ENCODE measurements around the gene CDC6.

Gene CDC6

DNA sequence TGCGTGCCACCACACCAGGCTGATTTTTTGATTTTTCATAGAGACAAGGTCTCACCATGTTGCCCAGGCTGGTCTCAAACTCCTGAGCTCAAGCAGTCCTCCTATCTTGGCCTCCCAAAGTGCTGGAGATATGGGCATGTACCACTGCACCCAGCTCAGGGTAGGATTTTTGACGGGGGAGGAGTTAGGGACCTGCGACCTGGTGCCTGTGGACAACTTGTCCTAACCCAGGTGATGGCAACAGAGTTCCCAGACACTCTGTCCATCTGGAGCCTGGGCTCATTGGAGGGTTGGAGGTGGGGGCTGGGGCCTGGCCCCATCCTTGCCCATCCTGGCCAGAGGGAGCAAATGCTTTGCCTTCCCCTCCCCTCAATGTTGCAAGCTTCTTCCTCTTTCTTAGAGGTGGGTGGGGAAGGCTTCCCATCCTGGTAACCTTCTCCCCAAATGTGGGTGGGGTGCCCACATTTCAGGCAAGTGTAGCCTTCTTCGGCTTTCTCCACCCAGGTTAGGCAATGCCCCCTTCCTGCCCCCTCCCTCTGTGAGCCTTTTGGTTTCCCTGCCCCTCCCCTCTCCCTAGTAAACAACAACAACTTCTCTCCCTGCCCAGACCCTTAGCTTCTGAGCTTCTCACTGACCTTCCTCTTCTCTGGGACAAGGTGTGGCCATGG lies 46.2 kb downstream of the CDC6 start:
- TF ChIP-seq EZH2phosphoT487 (IDR thresholded peaks at IDR 0.05; ENCODE audit: borderline replicate concordance), result no peak
- TF ChIP-seq CTCF (conservative IDR thresholded peaks at IDR 0.05; ENCODE audit: low read length), result no peak
- Histone ChIP-seq H3K27me3 (ENCODE audit: insufficient read depth, low read length, poor library complexity, severe bottlenecking) (no peaks in the 10 kb centered on the region), H3K79me2 (ENCODE audit: insufficient read depth, low read length) (peaks cover 79% of the 10 kb centered on the region), H3K9ac (ENCODE audit: low read depth, low read length, poor library complexity, severe bottlenecking) (no peak overlapping the region), H3K9me3 (ENCODE audit: insufficient read depth, low read depth, low read length) (no peaks in the 10 kb centered on the region), H3K36me3 (ENCODE audit: insufficient read depth, low read length) (peaks cover 18% of the 10 kb centered on the region; the same call in 1 of the 2 replicates), H3K4me3 (ENCODE audit: low read length, poor library complexity, severe bottlenecking) (no peak overlapping the region), H4K20me1 (ENCODE audit: insufficient read depth, low read length, poor library complexity, severe bottlenecking) (peaks cover 11% of the 10 kb centered on the region), H3F3A (ENCODE audit: low read depth) (no peaks in the 10 kb centered on the region), H3K4me1 (ENCODE audit: insufficient read depth, low read length, poor library complexity, severe bottlenecking) (peaks cover 57% of the 10 kb centered on the region), H3K4me2 (ENCODE audit: low read depth, low read length, poor library complexity, severe bottlenecking) (no peak overlapping the region), H2AFZ (ENCODE audit: low read length) (no peak overlapping the region), H3K9me2 (replicated peaks; ENCODE audit: low read depth, low read length) (no peaks in the 10 kb centered on the region)

DNA sequence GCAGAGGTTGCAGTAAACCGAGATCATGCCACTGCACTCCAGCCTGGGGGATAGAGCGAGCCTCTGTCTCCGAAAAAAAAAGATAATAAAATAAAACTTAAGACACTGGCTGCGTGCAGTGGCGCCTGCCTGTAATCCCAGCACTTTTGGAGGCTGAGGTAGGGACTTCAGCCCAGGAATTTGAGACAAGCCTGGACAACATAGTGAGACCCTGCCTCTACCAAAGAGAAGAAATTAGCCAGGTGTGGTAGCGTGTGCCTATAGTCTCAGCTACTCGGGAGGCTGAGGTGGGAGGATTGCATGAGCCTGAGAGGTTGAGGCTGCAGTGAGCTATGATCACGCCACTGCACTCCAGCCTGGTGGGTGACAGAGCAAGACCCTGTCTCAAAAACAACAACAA lies 47.9 kb downstream of the CDC6 start:
- Histone ChIP-seq H3K27me3 (ENCODE audit: insufficient read depth, low read length, poor library complexity, severe bottlenecking) (no peaks in the 10 kb centered on the region), H4K20me1 (ENCODE audit: insufficient read depth, low read length, poor library complexity, severe bottlenecking) (no peaks in the 10 kb centered on the region), H3K36me3 (ENCODE audit: insufficient read depth, low read length) (peaks cover 18% of the 10 kb centered on the region; the same call in 1 of the 2 replicates), H2AFZ (ENCODE audit: low read length) (no peak overlapping the region), H3K9ac (ENCODE audit: low read depth, low read length, poor library complexity, severe bottlenecking) (no peak overlapping the region), H3K4me1 (ENCODE audit: insufficient read depth, low read length, poor library complexity, severe bottlenecking) (peaks cover 62% of the 10 kb centered on the region), H3F3A (ENCODE audit: low read depth) (0 out of 2 replicates have a peak, but pooled peaks cover 8% of the 10 kb centered on the region), H3K9me3 (ENCODE audit: insufficient read depth, low read depth, low read length) (no peaks in the 10 kb centered on the region), H3K4me3 (ENCODE audit: low read length, poor library complexity, severe bottlenecking) (no peak overlapping the region), H3K9me2 (replicated peaks; ENCODE audit: low read depth, low read length) (no peaks in the 10 kb centered on the region), H3K4me2 (ENCODE audit: low read depth, low read length, poor library complexity, severe bottlenecking) (no peak overlapping the region), H3K79me2 (ENCODE audit: insufficient read depth, low read length) (peaks cover 73% of the 10 kb centered on the region)
- TF ChIP-seq CTCF (conservative IDR thresholded peaks at IDR 0.05; ENCODE audit: low read length), result no peak

DNA sequence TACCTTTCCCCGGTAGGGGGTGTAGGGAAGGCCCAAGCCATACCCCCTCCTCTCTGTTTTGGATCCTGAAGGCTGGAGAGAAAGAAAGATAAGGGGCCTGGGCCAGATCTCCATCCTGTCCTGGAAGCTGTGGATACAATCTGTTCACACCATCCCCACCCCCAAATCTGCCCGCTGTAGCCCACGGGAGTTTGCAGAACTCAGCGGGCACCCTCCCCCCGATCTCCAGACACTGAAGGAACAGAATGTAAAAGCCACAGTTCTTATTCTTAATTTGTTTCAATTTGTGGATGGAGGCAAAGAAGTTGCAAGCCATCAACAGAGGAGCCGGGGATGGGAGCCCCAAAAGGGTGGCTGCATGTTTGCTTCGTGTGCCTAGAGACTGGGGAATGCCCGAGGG lies 49.7 kb downstream of the CDC6 start:
- Histone ChIP-seq H3K4me1 (ENCODE audit: insufficient read depth, low read length, poor library complexity, severe bottlenecking) (peaks cover 55% of the 10 kb centered on the region), H4K20me1 (ENCODE audit: insufficient read depth, low read length, poor library complexity, severe bottlenecking) (no peaks in the 10 kb centered on the region), H3K4me3 (ENCODE audit: low read length, poor library complexity, severe bottlenecking) (no peak overlapping the region), H3K27me3 (ENCODE audit: insufficient read depth, low read length, poor library complexity, severe bottlenecking) (no peaks in the 10 kb centered on the region), H3K4me2 (ENCODE audit: low read depth, low read length, poor library complexity, severe bottlenecking) (peak overlapping the region; percentile 84), H3K9me3 (ENCODE audit: insufficient read depth, low read depth, low read length) (no peaks in the 10 kb centered on the region), H3K79me2 (ENCODE audit: insufficient read depth, low read length) (peaks cover 74% of the 10 kb centered on the region), H2AFZ (ENCODE audit: low read length) (no peak overlapping the region), H3K36me3 (ENCODE audit: insufficient read depth, low read length) (peaks cover 3% of the 10 kb centered on the region; the same call in 1 of the 2 replicates), H3K9me2 (replicated peaks; ENCODE audit: low read depth, low read length) (no peaks in the 10 kb centered on the region), H3K9ac (ENCODE audit: low read depth, low read length, poor library complexity, severe bottlenecking) (peak overlapping the region; percentile 75), H3F3A (ENCODE audit: low read depth) (0 out of 2 replicates have a peak, but pooled peaks cover 9% of the 10 kb centered on the region)
- TF ChIP-seq CTCF (conservative IDR thresholded peaks at IDR 0.05; ENCODE audit: low read length), result no peak
- no peak for TF ChIP-seq EZH2phosphoT487 (IDR thresholded peaks at IDR 0.05; ENCODE audit: borderline replicate concordance)
